GM12878 (cell line): ENCODE measurements around the gene ADPGK. TPM values are rescaled to one million over a fixed set of nuclear protein-coding genes. Genes with fewer than 3 reads are reported as not detected.

Source experiments
- ATAC-seq: fragments of 200-7000 bp; cut with Tn5 transposase; 3 replicates; pipeline ENCODE4 v1.9.1; 2020; ENCODE audit warnings: mild to moderate bottlenecking, moderate library complexity
- BruUV-seq: library from RNA; stranded (reverse); fragments of 400-500 nt; replicated peaks from 2 replicates; lab custom pipeline; 2021; lab: Mats Ljungman, UMichigan
- CTCF ChIA-PET: fragments of 300-600 bp; sonication (Branson Sonifier 250); formaldehyde crosslinking; extraction: SDS; loops from one replicate; lab custom pipeline; 2021; ENCODE audit warnings: inconsistent platforms; lab: Yijun Ruan, JAX
- POLR2A ChIA-PET: fragments of 350-600 bp; formaldehyde crosslinking; extraction: SDS; loops from one replicate; lab custom pipeline; 2021; ENCODE audit warnings: inconsistent platforms; lab: Charles Lee
- RAD21 ChIA-PET: fragments of 300-600 bp; sonication (Branson Sonifier 250); formaldehyde crosslinking; loops from one replicate; lab custom pipeline; 2023; ENCODE audit warnings: antibody characterized with exemption; ENCODE audit not compliant: unreplicated experiment; lab: Charles Lee
- SMC1A ChIA-PET: fragments of 300-600 bp; sonication (Branson Sonifier 250); formaldehyde crosslinking; loops from one replicate; lab custom pipeline; 2023; ENCODE audit not compliant: unreplicated experiment, uncharacterized antibody; lab: Charles Lee
- DNase-seq: peaks from one replicate; pipeline ENCODE4 v3.0.0-alpha.2; 2011; ENCODE audit warnings: low read depth, low spot score
- FAIRE-seq: peaks from 3 replicates; lab custom pipeline; 2011; peaks lifted over from hg19 to GRCh38; lab: Jason Lieb, UNC
- H2AFZ ChIP-seq: 2 replicates; pipeline ENCODE4 v1.6.0; 2011; ENCODE audit warnings: low read depth, low read length, control low read depth; ENCODE audit not compliant: control insufficient read depth
- H3K27ac ChIP-seq: 2 replicates; pipeline ENCODE4 v1.5.1; 2011; ENCODE audit warnings: control low read depth; ENCODE audit not compliant: control insufficient read depth, insufficient read depth
- H3K27me3 ChIP-seq, 2 experiments: replicated peaks in 1 of 2; 2 replicates each; pipeline versions ENCODE4 v1.6.0 to v1.6.1; 2011; ENCODE audit warnings: low read length in 1 of 2; ENCODE audit not compliant: control insufficient read depth in 2 of 2, insufficient read depth in 2 of 2
- H3K36me3 ChIP-seq, 2 experiments: 2 replicates each; pipeline ENCODE4 v1.5.1; 2011; ENCODE audit warnings: low read length in 1 of 2; ENCODE audit not compliant: control insufficient read depth in 2 of 2, insufficient read depth in 2 of 2
- H3K4me1 ChIP-seq: 2 replicates; pipeline ENCODE4 v1.6.1; 2011; ENCODE audit warnings: mild to moderate bottlenecking, low read length, moderate library complexity, mixed read lengths; ENCODE audit not compliant: control insufficient read depth, insufficient read depth
- H3K4me2 ChIP-seq: 2 replicates; pipeline ENCODE4 v1.6.0; 2011; ENCODE audit warnings: control low read depth; ENCODE audit not compliant: control insufficient read depth, insufficient read depth
- H3K4me3 ChIP-seq: fragments of 200-600 bp; sonication (generic); 2 replicates; pipeline ENCODE4 v1.5.1; 2016
- H3K79me2 ChIP-seq: 2 replicates; pipeline ENCODE4 v1.6.0; 2011; ENCODE audit warnings: low read length; ENCODE audit not compliant: control insufficient read depth, insufficient read depth
- H3K9ac ChIP-seq: 2 replicates; pipeline ENCODE4 v1.8.0; 2011; ENCODE audit warnings: low read length, control low read depth, mixed read lengths; ENCODE audit not compliant: control insufficient read depth, insufficient read depth
- H3K9me3 ChIP-seq: replicated peaks from 3 replicates; pipeline ENCODE4 v1.5.1; 2011; ENCODE audit warnings: mild to moderate bottlenecking, low read length; ENCODE audit not compliant: control insufficient read depth, insufficient read depth
- H4K20me1 ChIP-seq: 2 replicates; pipeline ENCODE4 v1.6.0; 2011; ENCODE audit not compliant: control insufficient read depth, insufficient read depth
- WGBS: methylation state at CpG from one replicate; pipeline ENCODE4 v1.1.6; 2016; ENCODE audit warnings: low lambda C conversion rate; ENCODE audit not compliant: insufficient replicate concordance, insufficient coverage; ENCODE audit errors: missing lambda C conversion rate; 5-methylcytosine and 5-hydroxymethylcytosine counted together
- in situ Hi-C: fragments of 300-500 bp; cut with MboI; formaldehyde crosslinking; loops from 9 replicates; pipeline ENCODE4 v1.14.3; 2018; ENCODE audit warnings: mixed read lengths
- intact Hi-C: fragments of 100-400 bp; cut with micrococcal nuclease; formaldehyde crosslinking; loops from one replicate; pipeline ENCODE4 v1.14.2; 2022; ENCODE audit not compliant: unreplicated experiment
- polyA plus RNA-seq, 11 experiments: library from polyadenylated mRNA; depleted of rRNA in 4 of 11; unstranded in 6 of 11; stranded (reverse) in 5 of 11; fragments of >200 nt; fragmentation: Nextera tagmentation in 4 of 11; fragmentation: Illumina TruSeq in 1 of 11; extraction: Ambion mirVana in 4 of 11; extraction: Trizol in 1 of 11; gene quantifications; 1 replicate in 1 of 11; 2 replicates in 10 of 11; pipeline versions ENCODE4 v1.2.1 to v1.2.3, GENCODE V29; 2011 to 2016; ENCODE audit warnings: inconsistent platforms in 2 of 11, missing spikeins in 2 of 11, low read depth in 1 of 11
- total RNA-seq, 4 experiments: library from RNA; depleted of rRNA in 3 of 4; stranded (reverse); fragments of >200 nt in 3 of 4; fragmentation: Illumina TruSeq in 1 of 4; extraction: Trizol in 1 of 4; gene quantifications; 2 replicates each; pipeline versions ENCODE4 v1.2.1 to v1.2.3, GENCODE V29; 2013 to 2021
- TF ChIP-seq, protein P1 (sequence below): fragments of 450-650 bp; IDR thresholded peaks from 2 replicates; pipeline ENCODE4 v1.6.1; 2016; ENCODE audit warnings: mild to moderate bottlenecking
- TF ChIP-seq, protein P2 (sequence below): IDR thresholded peaks from 2 replicates; pipeline ENCODE4 v1.6.1; 2012; ENCODE audit warnings: improper control_type of control experiment, low read depth, low read length; ENCODE audit not compliant: insufficient replicate concordance

Gene ADPGK
- total and polyA plus RNA-seq, 10 of the 15 experiments (the other 5 are each of a cell fraction or from before 2014, with no cell fraction given), result 13.8 to 146 (median 56.7) TPM

DNA sequence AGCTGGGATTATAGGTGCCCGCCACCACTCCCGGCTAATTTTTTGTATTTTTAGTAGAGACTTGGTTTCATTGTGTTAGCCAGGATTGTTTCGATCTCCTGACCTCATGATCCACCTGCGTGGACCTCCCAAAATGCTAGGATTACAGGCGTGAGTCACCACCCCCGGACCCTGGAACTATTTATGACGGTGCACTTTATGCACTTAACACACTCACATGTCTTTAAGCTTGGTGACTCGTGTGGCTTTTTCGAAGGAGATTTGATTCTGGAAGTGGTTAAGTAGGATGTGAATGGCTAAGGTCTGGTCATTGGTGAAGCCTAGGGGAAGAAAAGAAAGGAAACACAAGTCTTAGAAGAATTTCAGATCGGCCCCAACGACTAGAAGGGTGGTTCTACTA lies 77.3 kb downstream of the ADPGK start:
- TF ChIP-seq, protein P1, sequence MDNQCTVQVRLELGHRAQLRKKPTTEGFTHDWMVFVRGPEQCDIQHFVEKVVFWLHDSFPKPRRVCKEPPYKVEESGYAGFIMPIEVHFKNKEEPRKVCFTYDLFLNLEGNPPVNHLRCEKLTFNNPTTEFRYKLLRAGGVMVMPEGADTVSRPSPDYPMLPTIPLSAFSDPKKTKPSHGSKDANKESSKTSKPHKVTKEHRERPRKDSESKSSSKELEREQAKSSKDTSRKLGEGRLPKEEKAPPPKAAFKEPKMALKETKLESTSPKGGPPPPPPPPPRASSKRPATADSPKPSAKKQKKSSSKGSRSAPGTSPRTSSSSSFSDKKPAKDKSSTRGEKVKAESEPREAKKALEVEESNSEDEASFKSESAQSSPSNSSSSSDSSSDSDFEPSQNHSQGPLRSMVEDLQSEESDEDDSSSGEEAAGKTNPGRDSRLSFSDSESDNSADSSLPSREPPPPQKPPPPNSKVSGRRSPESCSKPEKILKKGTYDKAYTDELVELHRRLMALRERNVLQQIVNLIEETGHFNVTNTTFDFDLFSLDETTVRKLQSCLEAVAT, result no peak
- TF ChIP-seq, protein P2, sequence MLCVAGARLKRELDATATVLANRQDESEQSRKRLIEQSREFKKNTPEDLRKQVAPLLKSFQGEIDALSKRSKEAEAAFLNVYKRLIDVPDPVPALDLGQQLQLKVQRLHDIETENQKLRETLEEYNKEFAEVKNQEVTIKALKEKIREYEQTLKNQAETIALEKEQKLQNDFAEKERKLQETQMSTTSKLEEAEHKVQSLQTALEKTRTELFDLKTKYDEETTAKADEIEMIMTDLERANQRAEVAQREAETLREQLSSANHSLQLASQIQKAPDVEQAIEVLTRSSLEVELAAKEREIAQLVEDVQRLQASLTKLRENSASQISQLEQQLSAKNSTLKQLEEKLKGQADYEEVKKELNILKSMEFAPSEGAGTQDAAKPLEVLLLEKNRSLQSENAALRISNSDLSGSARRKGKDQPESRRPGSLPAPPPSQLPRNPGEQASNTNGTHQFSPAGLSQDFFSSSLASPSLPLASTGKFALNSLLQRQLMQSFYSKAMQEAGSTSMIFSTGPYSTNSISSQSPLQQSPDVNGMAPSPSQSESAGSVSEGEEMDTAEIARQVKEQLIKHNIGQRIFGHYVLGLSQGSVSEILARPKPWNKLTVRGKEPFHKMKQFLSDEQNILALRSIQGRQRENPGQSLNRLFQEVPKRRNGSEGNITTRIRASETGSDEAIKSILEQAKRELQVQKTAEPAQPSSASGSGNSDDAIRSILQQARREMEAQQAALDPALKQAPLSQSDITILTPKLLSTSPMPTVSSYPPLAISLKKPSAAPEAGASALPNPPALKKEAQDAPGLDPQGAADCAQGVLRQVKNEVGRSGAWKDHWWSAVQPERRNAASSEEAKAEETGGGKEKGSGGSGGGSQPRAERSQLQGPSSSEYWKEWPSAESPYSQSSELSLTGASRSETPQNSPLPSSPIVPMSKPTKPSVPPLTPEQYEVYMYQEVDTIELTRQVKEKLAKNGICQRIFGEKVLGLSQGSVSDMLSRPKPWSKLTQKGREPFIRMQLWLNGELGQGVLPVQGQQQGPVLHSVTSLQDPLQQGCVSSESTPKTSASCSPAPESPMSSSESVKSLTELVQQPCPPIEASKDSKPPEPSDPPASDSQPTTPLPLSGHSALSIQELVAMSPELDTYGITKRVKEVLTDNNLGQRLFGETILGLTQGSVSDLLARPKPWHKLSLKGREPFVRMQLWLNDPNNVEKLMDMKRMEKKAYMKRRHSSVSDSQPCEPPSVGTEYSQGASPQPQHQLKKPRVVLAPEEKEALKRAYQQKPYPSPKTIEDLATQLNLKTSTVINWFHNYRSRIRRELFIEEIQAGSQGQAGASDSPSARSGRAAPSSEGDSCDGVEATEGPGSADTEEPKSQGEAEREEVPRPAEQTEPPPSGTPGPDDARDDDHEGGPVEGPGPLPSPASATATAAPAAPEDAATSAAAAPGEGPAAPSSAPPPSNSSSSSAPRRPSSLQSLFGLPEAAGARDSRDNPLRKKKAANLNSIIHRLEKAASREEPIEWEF, result no peak
- ChIA-PET RAD21 (no interaction called here), CTCF (interaction anchor here (0.7 to 8.4 kb wide), 2 partner anchors 17 to 233 kb away, joined by 3 to 38 read pairs; no protein-coding TSS in a partner anchor), POLR2A (no interaction called here), SMC1A (interaction anchor here (0.6 kb wide), 1 partner anchor 91 kb away, joined by 4 read pairs; no protein-coding TSS in a partner anchor)
- no peak for FAIRE-seq
- H4K20me1 ChIP-seq, result no peaks in the 10 kb centered on the region
- 97% methylated on average over 11 of the region's 11 CpGs for WGBS
- no peak overlapping the region for H3K4me2 ChIP-seq
- no peak for ATAC-seq
- H3K4me1 ChIP-seq, result no peaks in the 10 kb centered on the region
- no peaks in the 10 kb centered on the region for H3K9me3 ChIP-seq
- H3K79me2 ChIP-seq, result no peaks in the 10 kb centered on the region
- no peak for DNase-seq
- in situ Hi-C loops (no loop called here), intact Hi-C loops (no loop called here)
- H3K36me3 ChIP-seq, result no peaks in the 10 kb centered on the region; a peak in 1 of 4 replicates
- H3K9ac ChIP-seq, result no peak overlapping the region
- H2AFZ ChIP-seq, result no peak overlapping the region
- BruUV-seq, result no TSS peak
- H3K4me3 ChIP-seq, result no peak overlapping the region
- H3K27me3 ChIP-seq, result no peaks in the 10 kb centered on the region
- H3K27ac ChIP-seq, result no peak overlapping the region

Other genes with a start within 250 kb of the ADPGK start
- not detected in 2 replicates for gene GOLGA6B, start 129.1 kb downstream of the ADPGK start, total RNA-seq (2014; rRNA removed)
- not detected in 2 replicates for gene GOLGA6B, start 129.1 kb downstream of the ADPGK start, total RNA-seq (2014; rRNA removed; fragmentation: Illumina TruSeq; extraction: Trizol)
- not detected in 2 replicates for gene GOLGA6B, start 129.1 kb downstream of the ADPGK start, total RNA-seq (2021)
- gene GOLGA6B, start 129.1 kb downstream of the ADPGK start, polyA plus RNA-seq (2011; rRNA removed), result not detected in 2 replicates
- gene GOLGA6B, start 129.1 kb downstream of the ADPGK start, polyA plus RNA-seq (2014; fragmentation: Illumina TruSeq; extraction: Trizol), result not detected in 2 replicates
- gene GOLGA6B, start 129.1 kb downstream of the ADPGK start, polyA plus RNA-seq (2014; fragmentation: Nextera tagmentation; extraction: Ambion mirVana), result not detected
- not detected in 2 replicates for gene GOLGA6B, start 129.1 kb downstream of the ADPGK start, polyA plus RNA-seq (2014; rRNA removed)
- gene GOLGA6B, start 129.1 kb downstream of the ADPGK start, polyA plus RNA-seq (2016; fragmentation: Nextera tagmentation; extraction: Ambion mirVana), result not detected
- 0.38 and 0.56 TPM in 2 replicates for gene HIGD2B, start 97.6 kb downstream of the ADPGK start, total RNA-seq (2014; rRNA removed)
- not detected in 2 replicates for gene HIGD2B, start 97.6 kb downstream of the ADPGK start, total RNA-seq (2014; rRNA removed; fragmentation: Illumina TruSeq; extraction: Trizol)
- 0.24 TPM in 1 of 2 replicates, not detected in the other for gene HIGD2B, start 97.6 kb downstream of the ADPGK start, total RNA-seq (2021)
- not detected in 2 replicates for gene HIGD2B, start 97.6 kb downstream of the ADPGK start, polyA plus RNA-seq (2011; rRNA removed)
- gene HIGD2B, start 97.6 kb downstream of the ADPGK start, polyA plus RNA-seq (2014; fragmentation: Illumina TruSeq; extraction: Trizol), result not detected in 2 replicates
- under 1 TPM in 1 of 2 experiments, not detected in 1; 0.10 TPM for gene HIGD2B, start 97.6 kb downstream of the ADPGK start, polyA plus RNA-seq (2014; fragmentation: Nextera tagmentation; extraction: Ambion mirVana)
- not detected in 2 replicates for gene HIGD2B, start 97.6 kb downstream of the ADPGK start, polyA plus RNA-seq (2014; rRNA removed)
- not detected for gene HIGD2B, start 97.6 kb downstream of the ADPGK start, polyA plus RNA-seq (2016; fragmentation: Nextera tagmentation; extraction: Ambion mirVana)
- 8.0 and 10.6 TPM in 2 replicates for gene BBS4, start 97.6 kb downstream of the ADPGK start, total RNA-seq (2014; rRNA removed)
- gene BBS4, start 97.6 kb downstream of the ADPGK start, total RNA-seq (2014; rRNA removed; fragmentation: Illumina TruSeq; extraction: Trizol), result 9.3 and 9.6 TPM in 2 replicates
- 9.1 and 9.4 TPM in 2 replicates for gene BBS4, start 97.6 kb downstream of the ADPGK start, total RNA-seq (2021)
- 22.1 and 33.4 TPM in 2 replicates for gene BBS4, start 97.6 kb downstream of the ADPGK start, polyA plus RNA-seq (2011; rRNA removed)
- gene BBS4, start 97.6 kb downstream of the ADPGK start, polyA plus RNA-seq (2014; fragmentation: Illumina TruSeq; extraction: Trizol), result 10.2 and 22.7 TPM in 2 replicates
- 10 to 100 TPM in 1 of 2 experiments, 1 to 10 TPM in 1; 9.5 to 13.7 TPM for gene BBS4, start 97.6 kb downstream of the ADPGK start, polyA plus RNA-seq (2014; fragmentation: Nextera tagmentation; extraction: Ambion mirVana)
- gene BBS4, start 97.6 kb downstream of the ADPGK start, polyA plus RNA-seq (2014; rRNA removed), result 6.4 and 7.2 TPM in 2 replicates
- 10 to 100 TPM; 13.7 to 14.4 TPM for gene BBS4, start 97.6 kb downstream of the ADPGK start, polyA plus RNA-seq (2016; fragmentation: Nextera tagmentation; extraction: Ambion mirVana)